Large intestine (tissue), 3 donors: ENCODE results near the gene ZFP30. TPM values are rescaled to one million over a fixed set of nuclear protein-coding genes. Genes with fewer than 3 reads are reported as not detected.

Experiments
- DNase-seq, 2 donors: peaks; one replicate each; pipeline versions ENCODE4 v3.0.0 to v3.0.0-alpha.2; 2013
- H3K27ac ChIP-seq: one replicate; pipeline ENCODE4 v1.5.1; 2013; ENCODE audit warnings: low read length
- H3K27me3 ChIP-seq: 2 replicates; pipeline ENCODE4 v1.6.1; 2013; ENCODE audit warnings: low read length; ENCODE audit not compliant: control insufficient read depth, insufficient read depth
- H3K36me3 ChIP-seq: 2 replicates; pipeline ENCODE4 v1.6.1; 2013; ENCODE audit warnings: low read length; ENCODE audit not compliant: control insufficient read depth, insufficient read depth
- H3K4me1 ChIP-seq: one replicate; pipeline ENCODE4 v1.6.1; 2013; ENCODE audit warnings: low read length; ENCODE audit not compliant: control insufficient read depth, insufficient read depth
- H3K4me3 ChIP-seq: one replicate; pipeline ENCODE4 v1.5.1; 2013; ENCODE audit warnings: low read length
- H3K9me3 ChIP-seq: one replicate; pipeline ENCODE4 v1.6.1; 2013; ENCODE audit warnings: mild to moderate bottlenecking, low read depth, low read length, moderate library complexity; ENCODE audit not compliant: control insufficient read depth
- WGBS: methylation state at CpG from one replicate; pipeline ENCODE4 v1.1.5; 2013; ENCODE audit warnings: low lambda C conversion rate; ENCODE audit not compliant: insufficient coverage; 5-methylcytosine and 5-hydroxymethylcytosine counted together
- polyA plus RNA-seq: library from polyadenylated mRNA; unstranded; fragments of 120-200 nt; gene quantifications from one replicate; pipeline ENCODE4 v1.2.1, GENCODE V29; 2013

Gene ZFP30
- polyA plus RNA-seq, 1 donor, result 16.6 TPM

DNA sequence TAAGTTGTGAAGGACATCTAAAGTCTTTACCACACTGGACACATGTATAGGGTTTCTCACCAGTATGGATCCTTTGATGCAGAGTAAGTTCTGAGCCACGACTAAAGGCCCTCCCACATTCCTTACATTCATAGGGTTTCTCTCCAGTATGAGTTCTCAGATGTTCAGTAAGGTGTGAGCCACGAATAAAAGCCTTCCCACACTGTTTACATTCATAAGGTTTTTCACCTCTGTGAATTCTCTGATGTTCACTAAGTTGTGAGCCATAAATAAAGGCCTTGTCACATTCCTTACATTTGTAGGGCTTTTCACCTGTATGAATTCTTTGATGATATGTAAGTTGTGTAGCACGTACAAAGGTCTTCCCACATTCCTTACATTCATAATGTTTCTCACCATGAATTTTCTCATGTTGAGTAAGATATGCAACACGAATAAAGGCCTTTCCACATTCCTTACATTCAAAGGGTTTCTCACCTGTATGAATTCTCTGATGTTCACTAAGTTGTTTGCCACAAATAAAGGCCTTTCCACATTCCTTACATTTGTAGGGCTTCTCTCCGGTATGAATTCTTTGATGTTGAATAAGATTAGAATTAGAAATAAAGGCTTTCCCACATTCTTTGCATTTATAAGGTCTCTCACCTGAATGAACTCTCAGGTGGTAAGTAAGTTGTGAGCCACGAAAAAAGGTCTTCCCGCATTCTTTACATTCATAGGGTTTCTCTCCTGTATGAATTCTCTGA, 90.5 kb downstream of the ZFP30 start:
- H3K27me3 ChIP-seq, result no peaks in the 10 kb centered on the region
- H3K4me1 ChIP-seq, result no peaks in the 10 kb centered on the region
- DNase-seq, result no peak
- 100% methylated on average over 3 of the region's 7 CpGs for WGBS
- H3K27ac ChIP-seq, result no peak overlapping the region
- H3K4me3 ChIP-seq, result no peak overlapping the region
- peaks cover 46% of the 10 kb centered on the region for H3K9me3 ChIP-seq
- H3K36me3 ChIP-seq, result peaks cover 19% of the 10 kb centered on the region

Other genes starting within 250 kb of the ZFP30 start
- 5.0 TPM for gene ZNF569, start 188.0 kb downstream of the ZFP30 start, polyA plus RNA-seq
- gene ZNF570, start 186.1 kb downstream of the ZFP30 start, polyA plus RNA-seq, result 5.6 TPM
- gene ZNF793, start 148.5 kb downstream of the ZFP30 start, polyA plus RNA-seq, result 15.3 TPM
- 6.9 TPM for gene ZNF571, start 60.7 kb downstream of the ZFP30 start, polyA plus RNA-seq
- gene ZNF540, start 60.6 kb downstream of the ZFP30 start, polyA plus RNA-seq, result 5.2 TPM
- 8.4 TPM for gene ZNF607, start 64.3 kb upstream of the ZFP30 start, polyA plus RNA-seq
- gene ZNF573, start 124.1 kb upstream of the ZFP30 start, polyA plus RNA-seq, result 10.6 TPM